AG04449 (cell line): ENCODE results near the gene DLGAP1.
"Not testable (repeated sequence)": the region's sequence is repeated elsewhere in the genome, so short reads cannot be mapped to it uniquely, and the experiment has no call there.

Experiments used
- CTCF ChIA-PET: fragments of 350-600 bp; formaldehyde crosslinking; extraction: SDS; loops from one replicate; lab custom pipeline; 2021; ENCODE audit warnings: antibody characterized with exemption; lab: Yijun Ruan, JAX
- POLR2A ChIA-PET: fragments of 400-600, 350-600 bp; formaldehyde crosslinking; extraction: SDS; loops from one replicate; lab custom pipeline; 2020; ENCODE audit warnings: antibody characterized with exemption, inconsistent platforms; lab: Yijun Ruan, JAX
- DNase-seq: peaks from one replicate; pipeline ENCODE4 v3.0.0-alpha.2; 2010; ENCODE audit warnings: low read depth, low spot score
- H3K4me3 ChIP-seq: 2 replicates; pipeline ENCODE4 v1.5.1; 2011; ENCODE audit warnings: low read depth, mild to moderate bottlenecking, control low read depth, low read length
- CTCF ChIP-seq: IDR thresholded peaks from one replicate; pipeline ENCODE4 v1.5.1; 2011; ENCODE audit warnings: mild to moderate bottlenecking, moderate library complexity, low read length, control low read depth, inconsistent platforms; ENCODE audit not compliant: insufficient read depth; ENCODE audit errors: missing control alignments

Gene DLGAP1

GRCh38 chr18:4319738-4320677 is 135.1 kb downstream of the DLGAP1 start:
- CTCF ChIA-PET, result no interaction called here
- H3K4me3 ChIP-seq, result no peak overlapping the region
- POLR2A ChIA-PET, result no interaction called here
- no peak for DNase-seq
- TF ChIP-seq CTCF, result no peak

- TF ChIP-seq CTCF, result no peak
- DNase-seq, result no peak
- ChIA-PET CTCF (no interaction called here), POLR2A (no interaction called here)
- no peak overlapping the region for H3K4me3 ChIP-seq
These were observed 136.8 kb downstream of the DLGAP1 start for GRCh38 chr18:4318311-4318710.

GRCh38 chr18:4311945-4312344 is 143.2 kb downstream of the DLGAP1 start:
- POLR2A ChIA-PET, DNase-seq, H3K4me3 ChIP-seq, CTCF ChIA-PET: not testable (repeated sequence)

- ChIA-PET CTCF (no interaction called here), POLR2A (no interaction called here)
- no peak overlapping the region for H3K4me3 ChIP-seq
- no peak for DNase-seq
- no peak for TF ChIP-seq CTCF
These were observed 144.0 kb downstream of the DLGAP1 start for GRCh38 chr18:4311136-4311535.

- TF ChIP-seq CTCF, result no peak
- CTCF ChIA-PET, result no interaction called here
- POLR2A ChIA-PET, result no interaction called here
- H3K4me3 ChIP-seq, result no peak overlapping the region
- no peak for DNase-seq
These were observed 145.9 kb downstream of the DLGAP1 start for GRCh38 chr18:4309227-4309626.

GRCh38 chr18:4308576-4308975 is 146.5 kb downstream of the DLGAP1 start:
- ChIA-PET CTCF (no interaction called here), POLR2A (no interaction called here)
- DNase-seq, result no peak
- TF ChIP-seq CTCF, result no peak
- H3K4me3 ChIP-seq, result no peak overlapping the region

- CTCF ChIA-PET, result no interaction called here
- POLR2A ChIA-PET, result no interaction called here
- no peak for TF ChIP-seq CTCF
- H3K4me3 ChIP-seq, result no peak overlapping the region
- no peak for DNase-seq
These were observed 155.7 kb downstream of the DLGAP1 start for GRCh38 chr18:4299395-4299794.
